ENCODE data around the gene CHST10. TPM values are rescaled to one million over a fixed set of nuclear protein-coding genes. Genes with fewer than 3 reads are reported as not detected.

CHST10 gene
- total RNA-seq, 4 donors from 2014 or later, result 1.7 to 5.6 (median 2.4) TPM

DNA sequence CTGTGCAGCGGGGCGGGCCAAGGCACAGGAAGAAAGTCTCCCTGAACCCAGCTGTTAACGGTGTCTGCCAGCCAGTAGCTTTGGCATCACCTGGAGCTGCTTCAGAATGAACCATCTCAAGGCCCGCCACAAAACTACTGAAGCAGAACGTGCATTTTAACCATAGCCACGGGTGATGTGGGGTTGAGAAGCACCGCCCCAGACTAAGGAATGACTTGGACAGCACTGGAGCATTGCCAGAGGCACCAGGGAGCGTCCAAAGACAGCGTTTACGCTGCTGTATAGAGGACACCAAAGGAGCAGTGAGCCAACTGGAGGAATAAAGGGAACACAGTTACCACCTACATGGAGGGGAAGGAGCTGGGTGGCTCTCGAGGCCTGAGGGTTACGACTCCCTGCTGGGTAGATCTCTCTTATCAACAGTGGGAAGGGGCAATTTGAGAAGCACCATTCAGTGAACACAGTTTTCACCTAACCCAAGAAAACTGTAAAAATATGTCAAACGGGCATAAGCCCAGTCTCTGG is 66.7 kb downstream of the CHST10 start:
- TF ChIP-seq, protein P1, sequence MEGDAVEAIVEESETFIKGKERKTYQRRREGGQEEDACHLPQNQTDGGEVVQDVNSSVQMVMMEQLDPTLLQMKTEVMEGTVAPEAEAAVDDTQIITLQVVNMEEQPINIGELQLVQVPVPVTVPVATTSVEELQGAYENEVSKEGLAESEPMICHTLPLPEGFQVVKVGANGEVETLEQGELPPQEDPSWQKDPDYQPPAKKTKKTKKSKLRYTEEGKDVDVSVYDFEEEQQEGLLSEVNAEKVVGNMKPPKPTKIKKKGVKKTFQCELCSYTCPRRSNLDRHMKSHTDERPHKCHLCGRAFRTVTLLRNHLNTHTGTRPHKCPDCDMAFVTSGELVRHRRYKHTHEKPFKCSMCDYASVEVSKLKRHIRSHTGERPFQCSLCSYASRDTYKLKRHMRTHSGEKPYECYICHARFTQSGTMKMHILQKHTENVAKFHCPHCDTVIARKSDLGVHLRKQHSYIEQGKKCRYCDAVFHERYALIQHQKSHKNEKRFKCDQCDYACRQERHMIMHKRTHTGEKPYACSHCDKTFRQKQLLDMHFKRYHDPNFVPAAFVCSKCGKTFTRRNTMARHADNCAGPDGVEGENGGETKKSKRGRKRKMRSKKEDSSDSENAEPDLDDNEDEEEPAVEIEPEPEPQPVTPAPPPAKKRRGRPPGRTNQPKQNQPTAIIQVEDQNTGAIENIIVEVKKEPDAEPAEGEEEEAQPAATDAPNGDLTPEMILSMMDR (IDR thresholded peaks at IDR 0.05; ENCODE audit: low read depth), result no peak

DNA sequence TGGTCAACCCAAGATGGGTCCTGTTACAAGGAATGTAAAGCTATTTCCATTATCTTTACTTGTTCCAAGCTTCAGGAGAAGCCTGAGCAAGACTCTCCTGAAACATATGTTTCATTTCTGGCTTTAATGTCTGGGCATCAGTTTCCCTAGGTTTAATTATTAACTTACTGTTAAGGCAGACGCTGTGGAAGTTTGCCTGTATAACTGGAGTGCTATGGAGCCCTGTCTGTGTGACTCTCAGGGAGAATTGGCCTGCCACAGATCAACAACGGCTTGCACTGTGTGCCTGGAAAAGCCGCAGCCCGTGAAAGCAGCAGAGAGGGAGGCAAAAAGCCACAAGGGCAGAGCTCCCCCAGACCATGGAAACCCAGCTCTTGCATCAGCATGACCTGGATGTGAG is 73.0 kb downstream of the CHST10 start:
- TF ChIP-seq, protein P1 (IDR thresholded peaks at IDR 0.05; ENCODE audit: low read depth), result no peak

Small RNAs within 50 kb of the gene (small RNA-seq; reads per million reads assigned to genes)
- not detected for gene AC012493.2
- gene AC012493.3, result not detected

Other genes with a start within 250 kb of the CHST10 start
- gene LONRF2, start 95.2 kb downstream of the CHST10 start, total RNA-seq, result 1 to 10 TPM; 1.3 to 9.3 (median 3.5) TPM
- gene NMS, start 52.8 kb upstream of the CHST10 start, total RNA-seq, result not detected
- 10 to 100 TPM in 3 of 4 donors, 1 to 10 TPM in 1; 9.2 to 17.6 (median 12.3) TPM for gene PDCL3, start 145.3 kb upstream of the CHST10 start, total RNA-seq

Data from subcutaneous adipose tissue (tissue), 4 donors.